ENCODE results near the gene CCDC158. TPM values are rescaled to one million over a fixed set of nuclear protein-coding genes. Genes with fewer than 3 reads are reported as not detected.

CCDC158 gene
- polyA plus RNA-seq, 3 donors, result not detected

DNA sequence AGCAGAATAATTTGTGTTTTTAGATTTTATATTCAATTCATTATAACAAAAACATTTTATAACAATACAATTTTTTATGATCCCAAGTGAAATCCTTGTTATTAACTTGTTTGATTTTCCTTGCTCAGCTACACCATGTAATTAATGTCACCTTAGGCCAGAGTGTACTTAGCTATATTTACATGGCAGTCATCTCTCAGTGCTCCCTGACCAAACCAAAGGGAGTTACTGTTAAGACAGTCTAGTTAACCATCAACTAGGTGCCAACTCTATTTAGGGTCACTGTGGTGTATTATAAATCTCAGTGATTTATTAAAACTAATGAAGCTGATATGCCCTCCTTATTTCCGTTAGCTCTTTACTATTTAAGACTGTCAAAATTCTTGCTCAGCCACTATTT lies 44.4 kb downstream of the CCDC158 start:
- peaks cover 18% of the 10 kb centered on the region for H3K4me1 Mint-ChIP-seq
- Histone ChIP-seq H3K4me3 (replicated peaks in 1 of 3; ENCODE audit: low read depth in 2 of 3, low read length in 3 of 3) (no peak overlapping the region), H3K4me2 (replicated peaks; ENCODE audit: extremely low read depth, low read length, poor library complexity, severe bottlenecking) (no peak overlapping the region), H3K9ac (ENCODE audit: insufficient read depth, low read length, poor library complexity, severe bottlenecking) (no peak overlapping the region), H2AFZ (ENCODE audit: insufficient read depth, low read depth, low read length, poor library complexity, severe bottlenecking) (no peak overlapping the region), H4K20me1 (ENCODE audit: insufficient read depth, low read length) (no peaks in the 10 kb centered on the region), H3K36me3 (replicated peaks in 1 of 2; ENCODE audit: control insufficient read depth in 1 of 2, insufficient read depth in 2 of 2, low read length in 2 of 2) (no peaks in the 10 kb centered on the region), H3K27ac (ENCODE audit: low read depth in 1 of 2, low read length in 2 of 2) (no peak overlapping the region), H3K9me3 (replicated peaks in 1 of 2; ENCODE audit: control insufficient read depth in 1 of 2, insufficient read depth in 1 of 2, low read length in 2 of 2) (peaks cover 0 to 5% of the 10 kb centered on the region in 2 donors), H3K27me3 (ENCODE audit: control insufficient read depth in 2 of 2, insufficient read depth in 2 of 2, low read length in 2 of 2) (no peaks in the 10 kb centered on the region), H3K4me1 (ENCODE audit: control insufficient read depth in 1 of 2, insufficient read depth in 2 of 2, low read length in 2 of 2) (no peaks in the 10 kb centered on the region), H3K79me2 (ENCODE audit: insufficient read depth, low read length) (no peaks in the 10 kb centered on the region)
- no peak overlapping the region for H3K27ac Mint-ChIP-seq
- no peak for TF ChIP-seq CTCF (IDR thresholded peaks at IDR 0.05)
- H3K4me3 Mint-ChIP-seq, result no peak overlapping the region
- intact Hi-C loops (cut with micrococcal nuclease), result loop anchor here in 1 of 2 donors (5.0 kb wide), 1 partner anchor 194 kb away; no protein-coding TSS in a partner anchor
- no peak for DNase-seq
- no CpG with 5 or more reads among the region's 1 CpG for WGBS (ENCODE audit: insufficient coverage)
- peaks cover 0 to 5% (median 0%) of the 10 kb centered on the region in 3 donors for H3K27me3 Mint-ChIP-seq (ENCODE audit: low read depth in 3 of 3)
- H3K9me3 Mint-ChIP-seq, result peaks cover 0 to 7% (median 4%) of the 10 kb centered on the region in 7 donors
- peaks cover 0 to 3% of the 10 kb centered on the region in 2 donors for H3K36me3 Mint-ChIP-seq

- Histone ChIP-seq H3K27me3 (ENCODE audit: control insufficient read depth in 2 of 2, insufficient read depth in 2 of 2, low read length in 2 of 2) (no peaks in the 10 kb centered on the region), H3K4me3 (replicated peaks in 1 of 3; ENCODE audit: low read depth in 2 of 3, low read length in 3 of 3) (no peak overlapping the region), H3K4me2 (replicated peaks; ENCODE audit: extremely low read depth, low read length, poor library complexity, severe bottlenecking) (no peak overlapping the region), H3K4me1 (ENCODE audit: control insufficient read depth in 1 of 2, insufficient read depth in 2 of 2, low read length in 2 of 2) (no peaks in the 10 kb centered on the region), H3K9ac (ENCODE audit: insufficient read depth, low read length, poor library complexity, severe bottlenecking) (no peak overlapping the region), H3K79me2 (ENCODE audit: insufficient read depth, low read length) (no peaks in the 10 kb centered on the region), H3K27ac (ENCODE audit: low read depth in 1 of 2, low read length in 2 of 2) (no peak overlapping the region), H3K36me3 (replicated peaks in 1 of 2; ENCODE audit: control insufficient read depth in 1 of 2, insufficient read depth in 2 of 2, low read length in 2 of 2) (no peaks in the 10 kb centered on the region), H4K20me1 (ENCODE audit: insufficient read depth, low read length) (no peaks in the 10 kb centered on the region), H3K9me3 (replicated peaks in 1 of 2; ENCODE audit: control insufficient read depth in 1 of 2, insufficient read depth in 1 of 2, low read length in 2 of 2) (no peaks in the 10 kb centered on the region), H2AFZ (ENCODE audit: insufficient read depth, low read depth, low read length, poor library complexity, severe bottlenecking) (no peak overlapping the region)
- Mint-ChIP-seq H3K27me3 (ENCODE audit: low read depth in 3 of 3) (peaks cover 0 to 1% (median 0%) of the 10 kb centered on the region in 3 donors), H3K36me3 (no peaks in the 10 kb centered on the region), H3K4me3 (no peak overlapping the region), H3K4me1 (peaks cover 17% of the 10 kb centered on the region), H3K27ac (no peak overlapping the region), H3K9me3 (peaks cover 0 to 6% (median 0%) of the 10 kb centered on the region in 7 donors)
- intact Hi-C loops (cut with micrococcal nuclease), result loop anchor here in 1 of 2 donors (5.0 kb wide), 1 partner anchor 193 kb away; no protein-coding TSS in a partner anchor
- no CpG with 5 or more reads among the region's 1 CpG for WGBS (ENCODE audit: insufficient coverage)
- TF ChIP-seq CTCF (IDR thresholded peaks at IDR 0.05), result no peak
- no peak for DNase-seq
Observed at GRCh38 chr4:76375703-76376102, 45.2 kb downstream of the CCDC158 start.
